ENCODE measurements around the gene C3orf49.

GRCh38 chr3:63814237-63814636 is 4.9 kb upstream of the C3orf49 start:
- TF ChIP-seq EP300 (IDR thresholded peaks at IDR 0.05; ENCODE audit: low read depth) (no peak), CTCF (IDR thresholded peaks at IDR 0.05) (no peak), POLR2A (IDR thresholded peaks at IDR 0.05) (no peak), POLR2AphosphoS5 (IDR thresholded peaks at IDR 0.05) (no peak)

All from transverse colon (tissue), 4 donors.